SU-DHL-6 (cell line): ENCODE measurements around the gene RABL6.

Source experiments
- H2AFZ ChIP-seq: fragments of 200-600 bp; sonication (generic); 2 replicates; pipeline ENCODE4 v1.6.1; 2014; ENCODE audit warnings: low read depth, mild to moderate bottlenecking, moderate library complexity, mixed read lengths, antibody characterized with exemption, low read length; ENCODE audit not compliant: severe bottlenecking
- H3F3A ChIP-seq: fragments of 200-600 bp; shearing (Covaris generic); 2 replicates; pipeline ENCODE4 v1.6.0; 2016; ENCODE audit warnings: antibody characterized with exemption, mild to moderate bottlenecking; ENCODE audit not compliant: insufficient read depth
- H3K27ac ChIP-seq: fragments of 200-600 bp; sonication (generic); 2 replicates; pipeline ENCODE4 v1.5.1; 2016; ENCODE audit warnings: low read depth, mild to moderate bottlenecking, low read length, moderate library complexity, mixed read lengths
- H3K27me3 ChIP-seq: fragments of 200-600 bp; sonication (generic), shearing (Covaris generic); 2 replicates; pipeline ENCODE4 v1.6.0; 2014; ENCODE audit warnings: mild to moderate bottlenecking, low read length
- H3K36me3 ChIP-seq: fragments of 200-600 bp; sonication (generic); 2 replicates; pipeline ENCODE4 v1.6.1; 2014; ENCODE audit warnings: mild to moderate bottlenecking, low read length, mixed read lengths
- H3K4me2 ChIP-seq: fragments of 300-600, 200-600 bp; shearing (Covaris generic), sonication (generic); 2 replicates; pipeline ENCODE4 v1.6.0; 2014; ENCODE audit warnings: low read length, low read depth, mild to moderate bottlenecking; ENCODE audit not compliant: poor library complexity, severe bottlenecking
- H3K4me3 ChIP-seq: fragments of 200-600 bp; sonication (generic); 2 replicates; pipeline ENCODE4 v1.5.1; 2014; ENCODE audit warnings: antibody characterized with exemption, low read length, mild to moderate bottlenecking, mixed read lengths; ENCODE audit not compliant: insufficient read depth, poor library complexity, severe bottlenecking
- H3K79me2 ChIP-seq: fragments of 200-600 bp; sonication (generic); 2 replicates; pipeline ENCODE4 v1.6.1; 2014; ENCODE audit warnings: mild to moderate bottlenecking, low read length, moderate library complexity; ENCODE audit not compliant: insufficient read depth
- H3K9ac ChIP-seq: fragments of 200-600 bp; sonication (generic); 2 replicates; pipeline ENCODE4 v1.7.0; 2014; ENCODE audit warnings: mild to moderate bottlenecking, low read length
- H3K9me2 ChIP-seq: fragments of 200-600 bp; sonication (generic); replicated peaks from 2 replicates; pipeline ENCODE4 v1.6.1; 2014; ENCODE audit warnings: low read length; ENCODE audit not compliant: insufficient read depth
- H3K9me3 ChIP-seq: fragments of 200-600 bp; sonication (generic); 2 replicates; pipeline ENCODE4 v1.6.1; 2014; ENCODE audit warnings: low read length, mixed read lengths; ENCODE audit not compliant: insufficient read depth
- H4K20me1 ChIP-seq: fragments of 200-600 bp; sonication (generic); 2 replicates; pipeline ENCODE4 v1.6.1; 2014; ENCODE audit warnings: low read depth, mild to moderate bottlenecking, antibody characterized with exemption, low read length, moderate library complexity, mixed read lengths
- EZH2phosphoT487 ChIP-seq: fragments of 200-600 bp; sonication (generic), shearing (Covaris generic); conservative IDR thresholded peaks from 2 replicates; pipeline ENCODE4 v1.6.1; 2018; ENCODE audit warnings: mild to moderate bottlenecking, antibody characterized with exemption, low read length, moderate library complexity, mixed read lengths
- TF ChIP-seq, protein P1 (sequence below): fragments of 200-600 bp; sonication (generic); IDR thresholded peaks from one replicate; pipeline ENCODE4 v1.5.1; 2017; ENCODE audit warnings: antibody characterized with exemption, mild to moderate bottlenecking, low read length, moderate library complexity; ENCODE audit not compliant: insufficient read depth, poor library complexity, severe bottlenecking

Gene RABL6

GRCh38 chr9:136848393-136849037 is 40.8 kb downstream of the RABL6 start:
- peak overlapping the region; percentile 81 for H3K9ac ChIP-seq
- peak overlapping the region; percentile 89 for H3K27ac ChIP-seq
- peak overlapping the region; percentile 58 for H3K4me2 ChIP-seq
- peak overlapping the region; percentile 55 for H2AFZ ChIP-seq
- peak overlapping the region; percentile 91 for H3K4me3 ChIP-seq
- TF ChIP-seq EZH2phosphoT487, result no peak
- TF ChIP-seq, protein P1, sequence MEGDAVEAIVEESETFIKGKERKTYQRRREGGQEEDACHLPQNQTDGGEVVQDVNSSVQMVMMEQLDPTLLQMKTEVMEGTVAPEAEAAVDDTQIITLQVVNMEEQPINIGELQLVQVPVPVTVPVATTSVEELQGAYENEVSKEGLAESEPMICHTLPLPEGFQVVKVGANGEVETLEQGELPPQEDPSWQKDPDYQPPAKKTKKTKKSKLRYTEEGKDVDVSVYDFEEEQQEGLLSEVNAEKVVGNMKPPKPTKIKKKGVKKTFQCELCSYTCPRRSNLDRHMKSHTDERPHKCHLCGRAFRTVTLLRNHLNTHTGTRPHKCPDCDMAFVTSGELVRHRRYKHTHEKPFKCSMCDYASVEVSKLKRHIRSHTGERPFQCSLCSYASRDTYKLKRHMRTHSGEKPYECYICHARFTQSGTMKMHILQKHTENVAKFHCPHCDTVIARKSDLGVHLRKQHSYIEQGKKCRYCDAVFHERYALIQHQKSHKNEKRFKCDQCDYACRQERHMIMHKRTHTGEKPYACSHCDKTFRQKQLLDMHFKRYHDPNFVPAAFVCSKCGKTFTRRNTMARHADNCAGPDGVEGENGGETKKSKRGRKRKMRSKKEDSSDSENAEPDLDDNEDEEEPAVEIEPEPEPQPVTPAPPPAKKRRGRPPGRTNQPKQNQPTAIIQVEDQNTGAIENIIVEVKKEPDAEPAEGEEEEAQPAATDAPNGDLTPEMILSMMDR, result no peak
- H3K36me3 ChIP-seq, result no peaks in the 10 kb centered on the region
- no peaks in the 10 kb centered on the region for H3K27me3 ChIP-seq
- no peaks in the 10 kb centered on the region for H3K79me2 ChIP-seq
- H3K9me2 ChIP-seq, result no peaks in the 10 kb centered on the region
- H4K20me1 ChIP-seq, result no peaks in the 10 kb centered on the region
- no peaks in the 10 kb centered on the region for H3F3A ChIP-seq
- no peaks in the 10 kb centered on the region for H3K9me3 ChIP-seq

- H3K4me2 ChIP-seq, result peak within 1 kb of the TSS; percentile 58
- peak within 1 kb of the TSS; percentile 89 for H3K27ac ChIP-seq
- no peaks in the 10 kb centered on the region for H3K9me3 ChIP-seq
- H3K4me3 ChIP-seq, result peak within 1 kb of the TSS; percentile 91
- no peaks in the 10 kb centered on the region for H4K20me1 ChIP-seq
- no peak for TF ChIP-seq EZH2phosphoT487
- TF ChIP-seq, protein P1, result no peak
- H3K27me3 ChIP-seq, result no peaks in the 10 kb centered on the region
- peak within 1 kb of the TSS; percentile 81 for H2AFZ ChIP-seq
- no peaks in the 10 kb centered on the region for H3F3A ChIP-seq
- no peaks in the 10 kb centered on the region for H3K36me3 ChIP-seq
- H3K79me2 ChIP-seq, result no peaks in the 10 kb centered on the region
- peak within 1 kb of the TSS; percentile 81 for H3K9ac ChIP-seq
- no peaks in the 10 kb centered on the region for H3K9me2 ChIP-seq
These were observed 41.6 kb downstream of the RABL6 start, which contains the start of gene PHPT1 for GRCh38 chr9:136849038-136849959. PHPT1 (plus strand) TSS chr9:136849409; CDS start chr9:136849431, 22 bp downstream.

GRCh38 chr9:136849960-136850865 is 42.5 kb downstream of the RABL6 start:
- no peaks in the 10 kb centered on the region for H3K9me3 ChIP-seq
- TF ChIP-seq EZH2phosphoT487, result no peak
- TF ChIP-seq, protein P1, result no peak
- peak overlapping the region; percentile 58 for H3K4me2 ChIP-seq
- H2AFZ ChIP-seq, result no peak overlapping the region
- H3K4me3 ChIP-seq, result peak overlapping the region; percentile 91
- no peaks in the 10 kb centered on the region for H4K20me1 ChIP-seq
- H3K79me2 ChIP-seq, result no peaks in the 10 kb centered on the region
- H3K36me3 ChIP-seq, result no peaks in the 10 kb centered on the region
- no peaks in the 10 kb centered on the region for H3F3A ChIP-seq
- no peaks in the 10 kb centered on the region for H3K9me2 ChIP-seq
- H3K27ac ChIP-seq, result no peak overlapping the region
- H3K9ac ChIP-seq, result peak overlapping the region; percentile 81
- H3K27me3 ChIP-seq, result no peaks in the 10 kb centered on the region
